ENCODE measurements around the gene MEGF11. TPM values are rescaled to one million over a fixed set of nuclear protein-coding genes. Genes with fewer than 3 reads are reported as not detected.

MEGF11 gene
- total and polyA plus RNA-seq, 2 donors (not counting 1 experiment from before 2014, with no cell fraction given), result under 0.01 TPM; not detected in 1

- Histone ChIP-seq H3K4me3 (replicated peaks in 1 of 4; ENCODE audit: control extremely low read depth in 1 of 4, insufficient read depth in 1 of 4, low read depth in 3 of 4, low read length in 4 of 4) (no peak overlapping the region), H3K27ac (ENCODE audit: insufficient read depth, low read length) (no peak overlapping the region), H3K9ac (ENCODE audit: insufficient read depth, low read length) (no peak overlapping the region), H3K79me2 (ENCODE audit: control insufficient read depth, insufficient read depth, low read length) (no peaks in the 10 kb centered on the region), H3K4me1 (ENCODE audit: control insufficient read depth, extremely low read depth, insufficient read depth, low read length) (no peaks in the 10 kb centered on the region), H3K9me3 (ENCODE audit: control insufficient read depth, insufficient read depth, low read depth, low read length) (no peaks in the 10 kb centered on the region), H3K36me3 (ENCODE audit: control insufficient read depth, insufficient read depth, low read length) (no peaks in the 10 kb centered on the region), H4K20me1 (ENCODE audit: control insufficient read depth, extremely low read depth, insufficient read depth, low read length) (no peaks in the 10 kb centered on the region), H3K4me2 (ENCODE audit: extremely low read depth, insufficient read depth, low read length) (no peak overlapping the region), H3K27me3 (ENCODE audit: control insufficient read depth, insufficient read depth, low read length) (peaks cover 11% of the 10 kb centered on the region), H2AFZ (ENCODE audit: low read length) (no peak overlapping the region)
- DNase-seq (ENCODE audit: low read depth in 2 of 2), result no peak
- TF ChIP-seq EZH2 (IDR thresholded peaks at IDR 0.05; ENCODE audit: low read length, missing control alignments) (no peak), CTCF (conservative IDR thresholded peaks at IDR 0.05 in 1 of 2, IDR thresholded peaks at IDR 0.05 in 1 of 2; ENCODE audit: low read depth in 1 of 2, low read length in 2 of 2) (no peak)
Observed at GRCh38 chr15:66050264-66050663, 203.3 kb downstream of the MEGF11 start.

GRCh38 chr15:66049353-66049752 lies 204.2 kb downstream of the MEGF11 start:
- Histone ChIP-seq H3K4me3 (replicated peaks in 1 of 4; ENCODE audit: control extremely low read depth in 1 of 4, insufficient read depth in 1 of 4, low read depth in 3 of 4, low read length in 4 of 4) (no peak overlapping the region), H3K4me1 (ENCODE audit: control insufficient read depth, extremely low read depth, insufficient read depth, low read length) (no peaks in the 10 kb centered on the region), H3K79me2 (ENCODE audit: control insufficient read depth, insufficient read depth, low read length) (no peaks in the 10 kb centered on the region), H3K9ac (ENCODE audit: insufficient read depth, low read length) (no peak overlapping the region), H3K9me3 (ENCODE audit: control insufficient read depth, insufficient read depth, low read depth, low read length) (no peaks in the 10 kb centered on the region), H3K27ac (ENCODE audit: insufficient read depth, low read length) (no peak overlapping the region), H3K4me2 (ENCODE audit: extremely low read depth, insufficient read depth, low read length) (no peak overlapping the region), H2AFZ (ENCODE audit: low read length) (no peak overlapping the region), H4K20me1 (ENCODE audit: control insufficient read depth, extremely low read depth, insufficient read depth, low read length) (no peaks in the 10 kb centered on the region), H3K36me3 (ENCODE audit: control insufficient read depth, insufficient read depth, low read length) (no peaks in the 10 kb centered on the region), H3K27me3 (ENCODE audit: control insufficient read depth, insufficient read depth, low read length) (peaks cover 10% of the 10 kb centered on the region)
- TF ChIP-seq EZH2 (IDR thresholded peaks at IDR 0.05; ENCODE audit: low read length, missing control alignments), result no peak
- no peak for TF ChIP-seq CTCF (conservative IDR thresholded peaks at IDR 0.05 in 1 of 2, IDR thresholded peaks at IDR 0.05 in 1 of 2; ENCODE audit: low read depth in 1 of 2, low read length in 2 of 2)
- DNase-seq (ENCODE audit: low read depth in 2 of 2), result no peak

- no peaks in the 10 kb centered on the region for H3K9me3 ChIP-seq (ENCODE audit: control insufficient read depth, insufficient read depth, low read depth, low read length)
- no peak overlapping the region for H3K4me3 ChIP-seq (replicated peaks in 1 of 4; ENCODE audit: control extremely low read depth in 1 of 4, insufficient read depth in 1 of 4, low read depth in 3 of 4, low read length in 4 of 4)
- H4K20me1 ChIP-seq (ENCODE audit: control insufficient read depth, extremely low read depth, insufficient read depth, low read length), result no peaks in the 10 kb centered on the region
- H3K9ac ChIP-seq (ENCODE audit: insufficient read depth, low read length), result no peak overlapping the region
- H3K4me2 ChIP-seq (ENCODE audit: extremely low read depth, insufficient read depth, low read length), result no peak overlapping the region
- no peaks in the 10 kb centered on the region for H3K4me1 ChIP-seq (ENCODE audit: control insufficient read depth, extremely low read depth, insufficient read depth, low read length)
- no peaks in the 10 kb centered on the region for H3K79me2 ChIP-seq (ENCODE audit: control insufficient read depth, insufficient read depth, low read length)
- no peak for DNase-seq (ENCODE audit: low read depth in 2 of 2)
- H3K27ac ChIP-seq (ENCODE audit: insufficient read depth, low read length), result no peak overlapping the region
- TF ChIP-seq EZH2 (IDR thresholded peaks at IDR 0.05; ENCODE audit: low read length, missing control alignments), result no peak
- TF ChIP-seq CTCF (conservative IDR thresholded peaks at IDR 0.05 in 1 of 2, IDR thresholded peaks at IDR 0.05 in 1 of 2; ENCODE audit: low read depth in 1 of 2, low read length in 2 of 2), result no peak
- H2AFZ ChIP-seq (ENCODE audit: low read length), result no peak overlapping the region
- H3K27me3 ChIP-seq (ENCODE audit: control insufficient read depth, insufficient read depth, low read length), result peaks cover 4% of the 10 kb centered on the region
- no peaks in the 10 kb centered on the region for H3K36me3 ChIP-seq (ENCODE audit: control insufficient read depth, insufficient read depth, low read length)
Observed at GRCh38 chr15:66047321-66048024, 206.1 kb downstream of the MEGF11 start.
